ENCODE measurements around the gene TMEM235.

GRCh38 chr17:78233678-78234077, 2.2 kb downstream of the TMEM235 start:
- no peak for TF ChIP-seq CTCF (IDR thresholded peaks at IDR 0.05)
- TF ChIP-seq EZH2 (IDR thresholded peaks at IDR 0.05), result no peak

Data from neural progenitor cell (in vitro differentiated cells).